ENCODE measurements around the gene AFF2. TPM values are rescaled to one million over a fixed set of nuclear protein-coding genes. Genes with fewer than 3 reads are reported as not detected.

The AFF2 gene
- total and polyA plus RNA-seq, 10 donors, result 0.04 to 26.6 (median 8.7) TPM

- no peaks in the 10 kb centered on the region for H3K36me3 ChIP-seq
- WGBS, 5 donors, result 48 to 92% (median 85%) methylated on average over 2 of the region's 2 CpGs
- no peak overlapping the region for H3K27ac ChIP-seq
- no peak for DNase-seq
- no peaks in the 10 kb centered on the region for H3K27me3 ChIP-seq (replicated peaks in 1 of 7)
- no peak overlapping the region for H3K4me3 ChIP-seq
- intact Hi-C loops (cut with DNase I; ENCODE audit: low total_unique reads), result no loop called here
- peak in 1 of 11 experiments; percentile 22 for TF ChIP-seq CTCF (IDR thresholded peaks at IDR 0.05 in 8 of 11, conservative IDR thresholded peaks at IDR 0.05 in 3 of 11)
- TF ChIP-seq POLR2AphosphoS5 (IDR thresholded peaks at IDR 0.05), result no peak
- no peaks in the 10 kb centered on the region for H3K9me3 ChIP-seq
- H3K4me1 ChIP-seq, result no peaks in the 10 kb centered on the region
Measured at GRCh38 chrX:148552775-148553174, 52.4 kb downstream of the AFF2 start.

- WGBS, 5 donors, result 61 to 90% (median 78%) methylated on average over 3 of the region's 3 CpGs
Measured at GRCh38 chrX:148555101-148555500, 54.7 kb downstream of the AFF2 start.

GRCh38 chrX:148555571-148556243 is 55.3 kb downstream of the AFF2 start:
- no peak overlapping the region for H3K27ac ChIP-seq
- H3K27me3 ChIP-seq (replicated peaks in 1 of 7), result no peaks in the 10 kb centered on the region
- no peak for TF ChIP-seq POLR2AphosphoS5 (IDR thresholded peaks at IDR 0.05)
- no peak overlapping the region for H3K4me3 ChIP-seq
- DNase-seq, result no peak
- H3K36me3 ChIP-seq, result no peaks in the 10 kb centered on the region
- intact Hi-C loops (cut with DNase I; ENCODE audit: low total_unique reads), result no loop called here
- H3K4me1 ChIP-seq, result no peaks in the 10 kb centered on the region
- WGBS, 5 donors, result 67 to 83% (median 76%) methylated on average over 6 of the region's 6 CpGs
- H3K9me3 ChIP-seq, result no peaks in the 10 kb centered on the region

More at GRCh38 chrX:148555101-148555500, 54.7 kb downstream of the AFF2 start:
- no peaks in the 10 kb centered on the region for H3K36me3 ChIP-seq
- TF ChIP-seq POLR2AphosphoS5 (IDR thresholded peaks at IDR 0.05) (no peak), CTCF (IDR thresholded peaks at IDR 0.05 in 8 of 11, conservative IDR thresholded peaks at IDR 0.05 in 3 of 11) (no peak), POLR2A (IDR thresholded peaks at IDR 0.05) (no peak)
- no peak for DNase-seq
- no peak overlapping the region for H3K4me3 ChIP-seq
- H3K9me3 ChIP-seq, result no peaks in the 10 kb centered on the region
- no peaks in the 10 kb centered on the region for H3K4me1 ChIP-seq
- intact Hi-C loops (cut with DNase I; ENCODE audit: low total_unique reads), result no loop called here
- H3K27me3 ChIP-seq (replicated peaks in 1 of 7), result no peaks in the 10 kb centered on the region
- H3K27ac ChIP-seq, result no peak overlapping the region

- Histone ChIP-seq H3K4me3 (no peak overlapping the region), H3K4me1 (no peaks in the 10 kb centered on the region), H3K27ac (no peak overlapping the region), H3K9me3 (no peaks in the 10 kb centered on the region), H3K36me3 (no peaks in the 10 kb centered on the region), H3K27me3 (replicated peaks in 1 of 7) (no peaks in the 10 kb centered on the region)
- 74 to 100% (median 81%) methylated on average over 1 of the region's 1 CpG for WGBS, 5 donors
- intact Hi-C loops (cut with DNase I; ENCODE audit: low total_unique reads), result no loop called here
- no peak for DNase-seq
- TF ChIP-seq CTCF (IDR thresholded peaks at IDR 0.05 in 8 of 11, conservative IDR thresholded peaks at IDR 0.05 in 3 of 11) (no peak), POLR2A (IDR thresholded peaks at IDR 0.05) (no peak), POLR2AphosphoS5 (IDR thresholded peaks at IDR 0.05) (no peak)
Measured at GRCh38 chrX:148556498-148556897, 56.1 kb downstream of the AFF2 start.
